Measurements from ENCODE around the gene PCNX3. TPM values are rescaled to one million over a fixed set of nuclear protein-coding genes. Genes with fewer than 3 reads are reported as not detected.

PCNX3 gene
- total RNA-seq, 1 donor from 2014 or later: 61.8 TPM

DNA sequence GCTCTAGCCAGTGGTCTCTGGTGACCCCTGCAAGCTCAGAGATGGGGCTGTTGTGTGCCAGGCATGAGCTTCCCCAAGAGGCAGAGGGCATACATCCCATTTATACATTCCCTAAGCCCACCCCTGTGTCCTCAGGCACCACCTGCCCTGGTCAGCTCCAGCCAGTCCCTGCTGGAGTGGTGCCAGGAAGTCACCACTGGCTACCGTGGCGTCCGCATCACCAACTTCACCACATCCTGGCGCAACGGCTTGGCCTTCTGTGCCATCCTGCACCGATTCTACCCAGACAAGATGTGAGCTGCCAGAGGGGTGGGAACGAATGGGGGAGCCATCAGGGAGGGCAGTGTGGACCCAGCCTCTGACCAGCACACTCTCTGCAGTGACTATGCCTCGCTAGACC, 31.5 kb upstream of the PCNX3 start:
- Mint-ChIP-seq H3K27me3 (ENCODE audit: low read depth) (peaks cover 5% of the 10 kb centered on the region), H3K36me3 (peaks cover 7% of the 10 kb centered on the region), H3K9me3 (no peaks in the 10 kb centered on the region), H3K4me1 (no peaks in the 10 kb centered on the region), H3K4me3 (no peak overlapping the region), H3K27ac (no peak overlapping the region)
- DNase-seq (ENCODE audit: low spot score in 2 of 2, unreplicated experiment in 2 of 2): no peak
- TF ChIP-seq, protein P1, sequence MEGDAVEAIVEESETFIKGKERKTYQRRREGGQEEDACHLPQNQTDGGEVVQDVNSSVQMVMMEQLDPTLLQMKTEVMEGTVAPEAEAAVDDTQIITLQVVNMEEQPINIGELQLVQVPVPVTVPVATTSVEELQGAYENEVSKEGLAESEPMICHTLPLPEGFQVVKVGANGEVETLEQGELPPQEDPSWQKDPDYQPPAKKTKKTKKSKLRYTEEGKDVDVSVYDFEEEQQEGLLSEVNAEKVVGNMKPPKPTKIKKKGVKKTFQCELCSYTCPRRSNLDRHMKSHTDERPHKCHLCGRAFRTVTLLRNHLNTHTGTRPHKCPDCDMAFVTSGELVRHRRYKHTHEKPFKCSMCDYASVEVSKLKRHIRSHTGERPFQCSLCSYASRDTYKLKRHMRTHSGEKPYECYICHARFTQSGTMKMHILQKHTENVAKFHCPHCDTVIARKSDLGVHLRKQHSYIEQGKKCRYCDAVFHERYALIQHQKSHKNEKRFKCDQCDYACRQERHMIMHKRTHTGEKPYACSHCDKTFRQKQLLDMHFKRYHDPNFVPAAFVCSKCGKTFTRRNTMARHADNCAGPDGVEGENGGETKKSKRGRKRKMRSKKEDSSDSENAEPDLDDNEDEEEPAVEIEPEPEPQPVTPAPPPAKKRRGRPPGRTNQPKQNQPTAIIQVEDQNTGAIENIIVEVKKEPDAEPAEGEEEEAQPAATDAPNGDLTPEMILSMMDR (IDR thresholded peaks at IDR 0.05; ENCODE audit: unreplicated experiment): no peak

DNA sequence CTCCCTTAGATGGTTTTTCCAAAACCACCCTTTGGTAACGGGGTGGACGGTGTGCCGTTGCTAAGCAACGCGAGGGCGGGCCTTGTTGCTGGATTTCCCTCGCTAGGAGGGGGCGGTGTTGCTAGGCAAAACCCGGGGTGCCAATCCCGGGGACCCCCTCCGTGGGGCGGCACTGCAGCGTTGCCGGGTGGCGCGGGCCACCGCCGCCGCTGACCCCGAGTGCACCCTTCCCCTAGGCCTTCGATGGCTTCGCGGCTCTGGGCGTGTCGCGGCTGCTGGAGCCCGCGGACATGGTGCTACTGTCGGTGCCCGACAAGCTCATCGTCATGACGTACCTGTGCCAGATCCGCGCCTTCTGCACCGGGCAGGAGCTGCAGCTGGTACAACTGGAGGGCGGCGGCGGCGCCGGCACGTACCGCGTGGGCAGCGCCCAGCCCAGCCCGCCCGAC, 30.8 kb upstream of the PCNX3 start:
- no peaks in the 10 kb centered on the region for H3K4me1 Mint-ChIP-seq
- H3K27me3 Mint-ChIP-seq (ENCODE audit: low read depth): peaks cover 5% of the 10 kb centered on the region
- no peaks in the 10 kb centered on the region for H3K9me3 Mint-ChIP-seq
- peaks cover 6% of the 10 kb centered on the region for H3K36me3 Mint-ChIP-seq
- no peak for DNase-seq (ENCODE audit: low spot score in 2 of 2, unreplicated experiment in 2 of 2)
- H3K27ac Mint-ChIP-seq: no peak overlapping the region
- H3K4me3 Mint-ChIP-seq: no peak overlapping the region
- TF ChIP-seq, protein P1 (IDR thresholded peaks at IDR 0.05; ENCODE audit: unreplicated experiment): no peak

DNA sequence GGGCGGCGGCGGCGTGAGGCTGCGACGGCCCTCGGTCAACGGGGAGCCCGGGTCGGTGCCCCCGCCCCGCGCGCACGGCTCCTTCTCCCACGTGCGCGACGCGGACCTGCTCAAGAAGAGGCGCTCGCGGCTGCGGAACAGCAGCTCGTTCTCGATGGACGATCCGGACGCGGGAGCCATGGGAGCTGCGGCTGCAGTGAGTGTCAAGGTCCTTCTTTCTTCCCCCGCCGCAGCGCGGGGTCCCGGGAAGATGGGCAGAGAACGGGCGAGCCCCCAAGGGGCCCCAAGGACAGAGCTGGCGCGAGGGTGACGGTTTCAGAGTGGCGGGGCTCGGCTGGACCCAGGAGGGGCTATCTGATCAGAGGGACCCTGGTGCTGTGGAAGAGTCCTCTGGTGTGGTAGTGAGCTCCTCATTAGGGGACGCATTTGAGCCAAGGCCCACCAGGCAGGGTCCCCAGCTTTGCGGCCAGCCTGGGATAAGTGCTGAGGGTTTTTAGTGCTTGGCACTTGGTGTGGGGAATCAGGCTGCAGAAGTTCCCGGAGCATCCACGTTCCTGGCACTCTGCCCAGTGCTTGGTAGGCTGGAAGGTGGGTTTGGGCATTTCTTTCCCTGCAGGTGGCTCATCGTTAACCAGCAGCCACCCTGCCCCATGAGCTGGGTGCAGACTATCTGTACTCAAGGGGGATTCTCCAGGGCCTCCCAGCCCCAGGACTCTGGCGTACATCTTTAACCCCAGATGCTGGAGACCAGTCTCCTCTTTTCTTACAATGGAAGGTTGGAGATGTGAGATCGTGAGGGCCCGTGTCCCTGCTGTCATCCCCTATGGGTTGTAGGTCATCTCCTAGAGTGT, 30.0 kb upstream of the PCNX3 start:
- peaks cover 4% of the 10 kb centered on the region for H3K4me1 Mint-ChIP-seq
- H3K27me3 Mint-ChIP-seq (ENCODE audit: low read depth): peaks cover 9% of the 10 kb centered on the region
- no peaks in the 10 kb centered on the region for H3K9me3 Mint-ChIP-seq
- H3K27ac Mint-ChIP-seq: no peak overlapping the region
- H3K36me3 Mint-ChIP-seq: peaks cover 7% of the 10 kb centered on the region
- no peak for DNase-seq (ENCODE audit: low spot score in 2 of 2, unreplicated experiment in 2 of 2)
- no peak overlapping the region for H3K4me3 Mint-ChIP-seq
- TF ChIP-seq, protein P1 (IDR thresholded peaks at IDR 0.05; ENCODE audit: unreplicated experiment): no peak

DNA sequence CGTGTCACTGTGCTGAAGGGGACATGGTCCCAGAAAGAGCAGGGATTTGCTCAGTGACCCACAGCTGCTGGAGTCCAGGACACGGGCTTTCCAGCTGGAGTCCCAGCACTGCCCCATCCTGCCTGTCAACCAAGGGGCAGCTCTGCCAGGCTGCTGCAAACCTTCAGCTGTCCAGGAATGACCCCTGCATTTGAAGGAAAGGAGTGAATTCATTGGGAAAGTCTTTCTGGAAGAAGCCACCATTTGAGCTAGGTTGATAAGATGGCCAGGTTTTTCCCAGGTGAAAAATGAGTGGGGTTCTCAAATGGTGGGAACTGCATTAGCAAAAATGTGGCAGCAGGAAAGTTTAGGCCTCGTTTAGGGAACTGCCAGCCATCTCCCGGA, 29.3 kb upstream of the PCNX3 start:
- peaks cover 4% of the 10 kb centered on the region for H3K4me1 Mint-ChIP-seq
- H3K27me3 Mint-ChIP-seq (ENCODE audit: low read depth): peaks cover 11% of the 10 kb centered on the region
- H3K36me3 Mint-ChIP-seq: peaks cover 7% of the 10 kb centered on the region
- TF ChIP-seq, protein P1 (IDR thresholded peaks at IDR 0.05; ENCODE audit: unreplicated experiment): no peak
- H3K9me3 Mint-ChIP-seq: no peaks in the 10 kb centered on the region
- no peak overlapping the region for H3K27ac Mint-ChIP-seq
- DNase-seq (ENCODE audit: low spot score in 2 of 2, unreplicated experiment in 2 of 2): no peak
- H3K4me3 Mint-ChIP-seq: no peak overlapping the region

DNA sequence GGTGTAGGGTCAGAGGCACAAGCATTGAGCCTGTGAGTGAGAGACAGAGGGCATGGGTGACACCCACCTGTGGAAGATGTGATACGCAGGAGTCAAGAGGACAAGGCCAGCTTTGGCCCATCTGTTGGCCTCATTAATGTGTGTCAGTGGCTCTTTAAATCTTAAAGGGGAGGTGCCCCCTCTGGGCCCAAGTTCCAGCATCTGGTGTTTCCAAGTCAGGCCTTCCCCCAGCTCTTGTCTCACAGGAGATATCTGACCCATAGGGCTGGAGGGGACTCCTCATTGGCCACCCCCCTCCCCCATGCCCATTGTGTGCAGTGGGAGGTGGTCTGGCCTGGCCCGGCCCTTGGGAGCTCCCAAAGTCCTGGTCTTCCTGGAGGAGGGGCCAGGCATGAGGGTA, 28.9 kb upstream of the PCNX3 start:
- DNase-seq (ENCODE audit: low spot score in 2 of 2, unreplicated experiment in 2 of 2): no peak
- Mint-ChIP-seq H3K27me3 (ENCODE audit: low read depth) (peaks cover 14% of the 10 kb centered on the region), H3K36me3 (peaks cover 5% of the 10 kb centered on the region), H3K4me3 (no peak overlapping the region), H3K27ac (no peak overlapping the region), H3K4me1 (peaks cover 4% of the 10 kb centered on the region), H3K9me3 (no peaks in the 10 kb centered on the region)
- TF ChIP-seq, protein P1 (IDR thresholded peaks at IDR 0.05; ENCODE audit: unreplicated experiment): no peak

All from mesothelial cell of epicardium (in vitro differentiated cells).